ENCODE measurements around the gene LCN12.

LCN12 gene

GRCh38 chr9:136913701-136914438, 38.2 kb upstream of the LCN12 start:
- no peak for TF ChIP-seq CTCF (IDR thresholded peaks at IDR 0.05; ENCODE audit: control insufficient read depth, insufficient read depth, low read depth, low read length, missing control alignments)
- DNase-seq (ENCODE audit: low read depth), result no peak
- no peak overlapping the region for H3K4me3 ChIP-seq (ENCODE audit: control insufficient read depth, low read depth, low read length)

GRCh38 chr9:136915632-136916329, 36.3 kb upstream of the LCN12 start:
- H3K4me3 ChIP-seq (ENCODE audit: control insufficient read depth, low read depth, low read length), result no peak overlapping the region
- TF ChIP-seq CTCF (IDR thresholded peaks at IDR 0.05; ENCODE audit: control insufficient read depth, insufficient read depth, low read depth, low read length, missing control alignments), result no peak

GRCh38 chr9:136916330-136917184, 35.5 kb upstream of the LCN12 start:
- H3K4me3 ChIP-seq (ENCODE audit: control insufficient read depth, low read depth, low read length), result no peak overlapping the region
- no peak for DNase-seq (ENCODE audit: low read depth)
- TF ChIP-seq CTCF (IDR thresholded peaks at IDR 0.05; ENCODE audit: control insufficient read depth, insufficient read depth, low read depth, low read length, missing control alignments), result no peak

More at GRCh38 chr9:136915632-136916329, 36.3 kb upstream of the LCN12 start:
- no peak for DNase-seq (ENCODE audit: low read depth)

GRCh38 chr9:136917902-136918301, 34.2 kb upstream of the LCN12 start:
- no peak for DNase-seq (ENCODE audit: low read depth)
- TF ChIP-seq CTCF (IDR thresholded peaks at IDR 0.05; ENCODE audit: control insufficient read depth, insufficient read depth, low read depth, low read length, missing control alignments), result no peak
- H3K4me3 ChIP-seq (ENCODE audit: control insufficient read depth, low read depth, low read length), result no peak overlapping the region

- no peak overlapping the region for H3K4me3 ChIP-seq (ENCODE audit: control insufficient read depth, low read depth, low read length)
- no peak for DNase-seq (ENCODE audit: low read depth)
- TF ChIP-seq CTCF (IDR thresholded peaks at IDR 0.05; ENCODE audit: control insufficient read depth, insufficient read depth, low read depth, low read length, missing control alignments), result no peak
Observed at GRCh38 chr9:136920069-136920468, 32.0 kb upstream of the LCN12 start.

- no peak overlapping the region for H3K4me3 ChIP-seq (ENCODE audit: control insufficient read depth, low read depth, low read length)
- TF ChIP-seq CTCF (IDR thresholded peaks at IDR 0.05; ENCODE audit: control insufficient read depth, insufficient read depth, low read depth, low read length, missing control alignments), result no peak
- DNase-seq (ENCODE audit: low read depth), result no peak
Observed at GRCh38 chr9:136920734-136921231, 31.3 kb upstream of the LCN12 start.
